HCT116 (cell line): ENCODE measurements around the gene NECTIN3. TPM values are rescaled to one million over a fixed set of nuclear protein-coding genes. Genes with fewer than 3 reads are reported as not detected.

Experiments used
- ATAC-seq: fragments of 200-7000 bp; cut with Tn5 transposase; 2 replicates; pipeline ENCODE4 v1.9.1; 2020; ENCODE audit warnings: mild to moderate bottlenecking, moderate library complexity
- BruUV-seq: library from RNA; stranded (reverse); fragments of 400-500 nt; replicated peaks from 2 replicates; lab custom pipeline; 2021; lab: Mats Ljungman, UMichigan
- CTCF ChIA-PET: fragments of 300-600 bp; sonication (Branson Sonifier 250); formaldehyde crosslinking; loops from one replicate; lab custom pipeline; 2021; ENCODE audit warnings: antibody characterized with exemption; lab: Charles Lee
- POLR2A ChIA-PET: fragments of 300-600, 350-600 bp; sonication (Branson Sonifier 250); formaldehyde crosslinking; loops from one replicate; lab custom pipeline; 2021; ENCODE audit warnings: antibody characterized with exemption; lab: Charles Lee
- RAD21 ChIA-PET, 2 experiments: fragments of 300-600 bp; sonication (Branson Sonifier 250); formaldehyde crosslinking; loops; one replicate each; lab custom pipeline; 2023; ENCODE audit warnings: low total read pairs in 2 of 2; ENCODE audit not compliant: uncharacterized antibody in 2 of 2, unreplicated experiment in 2 of 2, low non-redundant PET in 1 of 2; lab: Charles Lee
- DNase-seq: peaks from one replicate; pipeline ENCODE4 v3.0.0-alpha.2; 2010; ENCODE audit warnings: low read depth, low spot score
- H2AFZ ChIP-seq: fragments of 200-600 bp; shearing (Covaris generic), sonication (generic); 2 replicates; pipeline ENCODE4 v1.6.1; 2017; ENCODE audit warnings: low read depth, mixed run types, mixed read lengths, antibody characterized with exemption, low read length; ENCODE audit not compliant: poor library complexity, severe bottlenecking
- H3K27ac ChIP-seq: 2 replicates; pipeline ENCODE4 v1.5.1; 2012; ENCODE audit warnings: low read depth, low read length
- H3K27me3 ChIP-seq: fragments of 200-600 bp; sonication (generic); 2 replicates; pipeline ENCODE4 v1.6.1; 2016; ENCODE audit warnings: mixed run types, low read length, mixed read lengths; ENCODE audit not compliant: insufficient read depth
- H3K36me3 ChIP-seq, 2 experiments: fragments of 200-500 bp in 1 of 2; fragments of 200-600 bp in 1 of 2; sonication (Bioruptor generic) in 1 of 2; sonication (generic) in 1 of 2; 2 replicates each; pipeline versions ENCODE4 v1.5.1 to v1.6.1; 2014 to 2016; ENCODE audit warnings: low read length in 2 of 2, inconsistent platforms in 1 of 2, mixed read lengths in 1 of 2, mixed run types in 1 of 2; ENCODE audit not compliant: insufficient read depth in 2 of 2, control insufficient read depth in 1 of 2
- H3K4me1 ChIP-seq, 2 experiments: fragments of 200-600 bp in 1 of 2; sonication (generic) in 1 of 2; 2 replicates each; pipeline versions ENCODE4 v1.5.1 to v1.6.1; 2012 to 2017; ENCODE audit warnings: low read length in 2 of 2, inconsistent platforms in 1 of 2, mild to moderate bottlenecking in 1 of 2, mixed read lengths in 1 of 2, mixed run types in 1 of 2, moderate library complexity in 1 of 2; ENCODE audit not compliant: insufficient read depth in 2 of 2, control insufficient read depth in 1 of 2
- H3K4me2 ChIP-seq: fragments of 200-600 bp; sonication (generic); 2 replicates; pipeline ENCODE4 v1.6.1; 2017; ENCODE audit warnings: mixed run types, low read length, mixed read lengths
- H3K4me3 ChIP-seq, 2 experiments: fragments of 200-600 bp in 1 of 2; sonication (generic) in 1 of 2; replicated peaks in 1 of 2; 2 replicates each; pipeline ENCODE4 v1.5.1; 2011 to 2016; ENCODE audit warnings: low read length in 2 of 2, control low read depth in 1 of 2, low read depth in 1 of 2, mild to moderate bottlenecking in 1 of 2, mixed read lengths in 1 of 2, mixed run types in 1 of 2
- H3K79me2 ChIP-seq: fragments of 200-600 bp; sonication (generic); 2 replicates; pipeline ENCODE4 v1.6.1; 2017; ENCODE audit warnings: mild to moderate bottlenecking, mixed run types, low read length, moderate library complexity, mixed read lengths; ENCODE audit not compliant: insufficient read depth
- H3K9ac ChIP-seq: fragments of 200-600 bp; sonication (generic); 2 replicates; pipeline ENCODE4 v1.6.1; 2016; ENCODE audit warnings: low read length, mixed read lengths
- H3K9me2 ChIP-seq: fragments of 200-600 bp; sonication (generic), shearing (Covaris generic); 2 replicates; pipeline ENCODE4 v1.6.1; 2017; ENCODE audit warnings: mixed run types, mild to moderate bottlenecking, moderate library complexity; ENCODE audit not compliant: insufficient read depth
- H3K9me3 ChIP-seq, 2 experiments: fragments of 200-500 bp in 1 of 2; fragments of 200-600 bp in 1 of 2; sonication (Bioruptor generic) in 1 of 2; sonication (generic) in 1 of 2; 2 replicates each; pipeline ENCODE4 v1.6.1; 2014 to 2017; ENCODE audit warnings: low read length in 2 of 2, mixed read lengths in 2 of 2, inconsistent platforms in 1 of 2, low read depth in 1 of 2, mild to moderate bottlenecking in 1 of 2, mixed run types in 1 of 2, moderate library complexity in 1 of 2; ENCODE audit not compliant: control insufficient read depth in 1 of 2, insufficient read depth in 1 of 2
- H4K20me1 ChIP-seq: fragments of 200-600 bp; sonication (generic), shearing (Covaris generic); 2 replicates; pipeline ENCODE4 v1.6.1; 2017; ENCODE audit warnings: mixed run types, mild to moderate bottlenecking, moderate library complexity; ENCODE audit not compliant: insufficient read depth
- EGR1 ChIP-seq: IDR thresholded peaks from 2 replicates; pipeline ENCODE4 v1.6.1; 2012; ENCODE audit warnings: low read depth
- ELF1 ChIP-seq: IDR thresholded peaks from 2 replicates; pipeline ENCODE4 v1.6.1; 2012; ENCODE audit warnings: low read depth, borderline replicate concordance
- EZH2phosphoT487 ChIP-seq: fragments of 200-600 bp; IDR thresholded peaks from 2 replicates; pipeline ENCODE4 v1.6.1; 2018; ENCODE audit warnings: antibody characterized with exemption, borderline replicate concordance
- FOSL1 ChIP-seq: IDR thresholded peaks from 2 replicates; pipeline ENCODE4 v1.6.1; 2012; ENCODE audit warnings: low read depth
- MAX ChIP-seq: IDR thresholded peaks from 2 replicates; pipeline ENCODE4 v1.6.1; 2012
- POLR2A ChIP-seq: IDR thresholded peaks from 2 replicates; pipeline ENCODE4 v1.7.0; 2011; ENCODE audit warnings: borderline replicate concordance; ENCODE audit not compliant: insufficient read depth, insufficient read length; ENCODE audit errors: extremely low read depth
- RAD21 ChIP-seq: IDR thresholded peaks from 2 replicates; pipeline ENCODE4 v1.6.1; 2012; ENCODE audit warnings: low read depth, mild to moderate bottlenecking
- REST ChIP-seq: IDR thresholded peaks from 2 replicates; pipeline ENCODE4 v1.6.1; 2012; ENCODE audit warnings: low read depth
- SIN3A ChIP-seq: IDR thresholded peaks from 2 replicates; pipeline ENCODE4 v1.6.1; 2012; ENCODE audit warnings: low read depth
- SP1 ChIP-seq: IDR thresholded peaks from 2 replicates; pipeline ENCODE4 v1.6.1; 2012; ENCODE audit warnings: low read depth
- SRF ChIP-seq: IDR thresholded peaks from 2 replicates; pipeline ENCODE4 v1.6.1; 2012; ENCODE audit warnings: low read depth
- TCF7L2 ChIP-seq: IDR thresholded peaks from 2 replicates; pipeline ENCODE4 v1.7.0; 2011; ENCODE audit warnings: borderline replicate concordance, inconsistent platforms; ENCODE audit not compliant: insufficient read depth, insufficient read length; ENCODE audit errors: extremely low read depth
- ZNF274 ChIP-seq: fragments of 200-500 bp; sonication (Bioruptor generic); IDR thresholded peaks from 2 replicates; pipeline ENCODE4 v1.6.1; 2014; ENCODE audit warnings: mild to moderate bottlenecking, low read depth, low read length, inconsistent platforms
- intact Hi-C: fragments of 100-400 bp; cut with micrococcal nuclease; formaldehyde crosslinking; loops from 2 replicates; pipeline ENCODE4 v1.10.0; 2022
- total RNA-seq: library from RNA; stranded (reverse); gene quantifications from one replicate; pipeline ENCODE4 v1.2.1, GENCODE V29; 2021; ENCODE audit not compliant: unreplicated experiment

Gene NECTIN3
- total RNA-seq, 1 experiment from 2014 or later, result 93.6 TPM

GRCh38 chr3:111070772-111071256 lies 802 bp upstream of the NECTIN3 start:
- H3K4me2 ChIP-seq, result peak overlapping the region; percentile 86
- ChIA-PET RAD21 (no interaction called here), CTCF (no interaction called here)
- ATAC-seq (peak; percentile 0; the same call in 1 of the 2 replicates), DNase-seq (no peak)
- no peaks in the 10 kb centered on the region for H3K9me2 ChIP-seq
- TSS peak; percentile 68 for BruUV-seq
- peaks cover 7 to 38% of the 10 kb centered on the region in 2 experiments for H3K4me1 ChIP-seq
- peaks cover 56% of the 10 kb centered on the region for H3K79me2 ChIP-seq
- no peaks in the 10 kb centered on the region for H3K27me3 ChIP-seq
- peak overlapping the region; percentile 89 to 90 for H3K4me3 ChIP-seq
- H3K9ac ChIP-seq, result peak overlapping the region; percentile 85
- intact Hi-C loops, result loop anchor here (2.0 to 10.0 kb wide), 8 partner anchors 264 to 1339 kb away; no protein-coding TSS in a partner anchor
- H4K20me1 ChIP-seq, result no peaks in the 10 kb centered on the region
- H3K36me3 ChIP-seq, result no peaks in the 10 kb centered on the region
- H3K27ac ChIP-seq, result peak overlapping the region; percentile 96
- TF ChIP-seq RAD21 (0 out of 2 replicates have a peak, but pooled peaks have one; percentile 10), EGR1 (no peak), SP1 (no peak), REST (no peak), EZH2phosphoT487 (no peak), ELF1 (no peak), FOSL1 (no peak), SRF (no peak), POLR2A (no peak), TCF7L2 (no peak), SIN3A (no peak), ZNF274 (no peak), MAX (peak; percentile 11)
- TF ChIP-seq, all 23 proteins: peak for 2
- POLR2A ChIA-PET, result no interaction called here
- Histone ChIP-seq H3K9me3 (no peaks in the 10 kb centered on the region), H2AFZ (no peak overlapping the region)
